Adrenal gland (tissue), 5 donors: ENCODE results near the gene A3GALT2.

Source experiments
- POLR2A ChIP-seq, 2 donors: fragments of 450-650 bp; IDR thresholded peaks; one replicate each; pipeline ENCODE4 v1.6.1; 2017; ENCODE audit warnings: antibody characterized with exemption in 2 of 2, mild to moderate bottlenecking in 2 of 2, moderate library complexity in 1 of 2
- TF ChIP-seq, protein P1 (sequence below), 6 experiments: fragments of 450-650 bp in 4 of 6; fragments of 200-600 bp in 2 of 6; sonication (generic) in 1 of 6; IDR thresholded peaks; 1 replicate in 5 of 6; 2 replicates in 1 of 6; pipeline versions ENCODE4 v1.5.1 to v1.8.0; 2016 to 2021; ENCODE audit warnings: antibody characterized with exemption in 6 of 6, mild to moderate bottlenecking in 2 of 6, moderate library complexity in 1 of 6
- donor health status: DM: no; HTN: no; CAD: no.

- TF ChIP-seq POLR2A (IDR thresholded peaks at IDR 0.05) = no peak
- TF ChIP-seq, protein P1, sequence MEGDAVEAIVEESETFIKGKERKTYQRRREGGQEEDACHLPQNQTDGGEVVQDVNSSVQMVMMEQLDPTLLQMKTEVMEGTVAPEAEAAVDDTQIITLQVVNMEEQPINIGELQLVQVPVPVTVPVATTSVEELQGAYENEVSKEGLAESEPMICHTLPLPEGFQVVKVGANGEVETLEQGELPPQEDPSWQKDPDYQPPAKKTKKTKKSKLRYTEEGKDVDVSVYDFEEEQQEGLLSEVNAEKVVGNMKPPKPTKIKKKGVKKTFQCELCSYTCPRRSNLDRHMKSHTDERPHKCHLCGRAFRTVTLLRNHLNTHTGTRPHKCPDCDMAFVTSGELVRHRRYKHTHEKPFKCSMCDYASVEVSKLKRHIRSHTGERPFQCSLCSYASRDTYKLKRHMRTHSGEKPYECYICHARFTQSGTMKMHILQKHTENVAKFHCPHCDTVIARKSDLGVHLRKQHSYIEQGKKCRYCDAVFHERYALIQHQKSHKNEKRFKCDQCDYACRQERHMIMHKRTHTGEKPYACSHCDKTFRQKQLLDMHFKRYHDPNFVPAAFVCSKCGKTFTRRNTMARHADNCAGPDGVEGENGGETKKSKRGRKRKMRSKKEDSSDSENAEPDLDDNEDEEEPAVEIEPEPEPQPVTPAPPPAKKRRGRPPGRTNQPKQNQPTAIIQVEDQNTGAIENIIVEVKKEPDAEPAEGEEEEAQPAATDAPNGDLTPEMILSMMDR (IDR thresholded peaks at IDR 0.05) = peak; percentile 87 to 99 (median 96)
Observed at GRCh38 chr1:33367485-33368405, 46.8 kb upstream of the A3GALT2 start.
